Stimulated activated CD4-positive, alpha-beta T cell treated with anti-CD3 and anti-CD28 coated beads, Interleukin-2, amount 100 ng/mL, for 24 hours (primary cell): Measurements from ENCODE around the gene PARP16.
"Not testable (repeated sequence)": the region's sequence is repeated elsewhere in the genome, so short reads cannot be mapped to it uniquely, and the experiment has no call there.

ENCODE experiments used
- DNase-seq, 2 donors: peaks; one replicate each; pipeline ENCODE4 v3.0.0-alpha.2; 2020

PARP16 gene

DNA sequence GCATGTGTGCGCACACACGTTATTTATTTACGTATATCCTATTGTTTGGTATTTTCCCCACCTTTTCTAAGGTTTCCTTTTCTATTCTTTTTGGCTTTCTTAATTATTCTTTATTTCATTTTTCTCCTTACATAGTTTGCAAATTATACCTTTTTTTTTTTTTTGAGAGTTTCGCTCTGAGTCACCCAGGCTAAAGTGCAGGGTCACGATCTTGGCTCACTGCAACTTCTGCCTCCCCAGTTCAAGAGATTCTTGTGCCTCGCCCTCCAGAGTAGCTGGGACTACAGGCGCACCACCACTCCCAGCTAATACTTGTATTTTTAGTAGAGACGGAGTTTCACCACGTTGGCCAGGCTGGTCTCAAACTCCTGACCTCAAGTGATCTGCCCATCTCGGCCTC is 55.4 kb downstream of the PARP16 start:
- DNase-seq, result no peak

DNA sequence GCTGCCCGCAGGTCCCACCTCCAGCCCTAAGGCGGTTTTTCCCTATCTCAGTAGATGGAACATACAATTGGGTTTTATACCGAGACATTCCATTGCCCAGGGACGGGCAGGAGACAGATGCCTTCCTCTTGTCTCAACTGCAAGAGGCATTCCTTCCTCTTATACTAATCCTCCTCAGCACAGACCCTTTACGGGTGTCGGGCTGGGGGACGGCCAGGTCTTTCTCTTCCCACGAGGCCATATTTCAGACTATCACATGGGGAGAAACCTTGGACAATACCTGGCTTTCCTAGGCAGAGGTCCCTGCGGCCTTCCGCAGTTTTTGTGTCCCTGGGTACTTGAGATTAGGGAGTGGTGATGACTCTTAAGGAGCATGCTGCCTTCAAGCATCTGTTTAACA is 59.8 kb downstream of the PARP16 start:
- not testable (repeated sequence) for DNase-seq

DNA sequence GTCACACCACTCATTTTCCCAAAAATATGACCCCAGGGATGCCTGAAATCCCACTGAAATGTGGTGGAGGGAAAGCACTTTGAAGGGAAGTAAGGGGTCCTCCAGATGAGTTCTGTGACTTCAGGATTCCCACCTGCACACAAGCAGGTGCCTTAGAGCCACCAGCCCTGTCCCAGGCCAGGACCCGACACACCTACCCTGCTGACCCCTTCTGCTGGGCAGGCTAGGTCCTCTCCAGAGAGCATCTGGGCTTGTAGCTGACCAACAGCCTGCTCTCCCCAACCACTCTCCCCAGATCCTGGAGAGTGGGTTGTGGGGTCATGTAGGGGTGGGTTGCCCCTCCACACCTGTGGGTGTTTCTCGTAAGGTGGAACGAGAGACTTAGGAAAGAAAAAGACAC is 60.5 kb downstream of the PARP16 start:
- DNase-seq, result no peak

DNA sequence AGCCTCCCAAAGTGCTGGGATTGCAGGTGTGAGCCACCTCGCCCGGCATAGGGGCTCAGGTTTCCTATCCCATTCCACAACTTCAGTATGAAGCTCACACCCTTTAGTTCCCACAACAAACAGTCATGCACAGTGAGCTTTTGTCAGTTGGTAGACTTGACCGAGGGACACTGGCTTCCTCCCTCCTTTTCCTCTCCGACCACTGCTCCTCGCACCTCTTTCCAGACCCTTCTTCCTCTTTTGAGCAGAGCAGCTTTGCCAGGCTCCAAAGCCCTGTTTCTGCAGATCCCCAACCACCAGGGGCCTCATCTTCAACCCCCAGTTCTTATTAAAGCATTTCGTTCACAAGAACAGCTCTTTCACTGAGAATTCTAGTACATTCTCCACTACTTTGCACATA is 62.7 kb downstream of the PARP16 start:
- DNase-seq, result no peak

DNA sequence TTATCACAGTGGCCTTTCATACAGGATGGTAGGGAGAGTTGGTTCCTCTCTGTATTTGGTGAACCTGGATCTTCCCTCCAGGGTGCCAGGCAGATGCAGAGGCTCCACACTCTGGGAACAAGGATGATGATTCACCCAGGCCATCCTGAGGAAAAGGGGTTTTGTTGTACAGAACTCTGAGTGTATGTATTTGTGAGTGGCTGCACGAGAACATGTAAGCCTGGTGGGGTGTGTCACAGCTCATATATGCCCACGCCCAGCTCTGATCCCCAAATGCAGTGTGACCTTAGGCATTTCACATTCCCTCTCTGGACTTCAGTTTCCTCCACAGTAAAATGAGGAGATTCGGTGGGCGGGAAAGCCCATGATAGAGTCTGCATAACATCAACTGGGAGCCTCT is 63.8 kb downstream of the PARP16 start:
- no peak for DNase-seq

DNA sequence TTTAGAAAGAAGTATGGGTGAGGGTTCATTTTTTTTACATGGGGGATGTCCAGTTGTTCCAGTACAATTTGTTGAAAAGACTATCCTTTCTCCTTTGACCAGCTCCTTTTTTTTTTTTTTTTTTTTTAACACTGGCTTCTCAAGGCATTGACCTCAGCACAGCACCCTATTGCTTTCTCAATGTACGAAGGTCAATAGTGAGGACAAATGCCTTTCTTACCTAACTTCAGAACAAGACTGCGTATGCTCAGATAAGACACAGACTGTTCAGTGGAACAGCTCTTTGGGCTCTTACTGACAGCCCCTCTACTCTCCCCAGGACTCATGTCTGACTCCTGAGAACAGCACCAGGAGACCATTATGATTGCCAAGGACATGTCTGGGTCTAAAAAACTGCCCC is 65.0 kb downstream of the PARP16 start:
- DNase-seq, result no peak

DNA sequence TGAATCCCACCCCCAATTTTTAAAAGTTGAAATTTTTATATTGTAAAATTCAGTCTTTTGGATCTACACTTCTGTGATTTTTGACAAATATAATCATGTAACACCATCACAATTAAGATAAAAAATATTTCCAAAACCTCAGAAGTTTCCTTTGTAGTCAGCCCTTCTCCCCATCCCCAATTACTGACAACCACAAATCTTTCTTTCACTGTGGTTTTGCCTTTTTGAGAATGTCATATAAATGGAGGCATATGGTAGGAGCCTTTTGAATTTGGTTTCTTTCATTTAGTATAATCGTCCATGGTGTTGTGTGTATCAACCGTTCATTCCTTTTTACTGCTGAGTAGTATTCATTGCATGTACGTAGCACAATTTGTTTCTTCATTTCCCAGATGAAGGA is 67.5 kb downstream of the PARP16 start:
- no peak for DNase-seq

DNA sequence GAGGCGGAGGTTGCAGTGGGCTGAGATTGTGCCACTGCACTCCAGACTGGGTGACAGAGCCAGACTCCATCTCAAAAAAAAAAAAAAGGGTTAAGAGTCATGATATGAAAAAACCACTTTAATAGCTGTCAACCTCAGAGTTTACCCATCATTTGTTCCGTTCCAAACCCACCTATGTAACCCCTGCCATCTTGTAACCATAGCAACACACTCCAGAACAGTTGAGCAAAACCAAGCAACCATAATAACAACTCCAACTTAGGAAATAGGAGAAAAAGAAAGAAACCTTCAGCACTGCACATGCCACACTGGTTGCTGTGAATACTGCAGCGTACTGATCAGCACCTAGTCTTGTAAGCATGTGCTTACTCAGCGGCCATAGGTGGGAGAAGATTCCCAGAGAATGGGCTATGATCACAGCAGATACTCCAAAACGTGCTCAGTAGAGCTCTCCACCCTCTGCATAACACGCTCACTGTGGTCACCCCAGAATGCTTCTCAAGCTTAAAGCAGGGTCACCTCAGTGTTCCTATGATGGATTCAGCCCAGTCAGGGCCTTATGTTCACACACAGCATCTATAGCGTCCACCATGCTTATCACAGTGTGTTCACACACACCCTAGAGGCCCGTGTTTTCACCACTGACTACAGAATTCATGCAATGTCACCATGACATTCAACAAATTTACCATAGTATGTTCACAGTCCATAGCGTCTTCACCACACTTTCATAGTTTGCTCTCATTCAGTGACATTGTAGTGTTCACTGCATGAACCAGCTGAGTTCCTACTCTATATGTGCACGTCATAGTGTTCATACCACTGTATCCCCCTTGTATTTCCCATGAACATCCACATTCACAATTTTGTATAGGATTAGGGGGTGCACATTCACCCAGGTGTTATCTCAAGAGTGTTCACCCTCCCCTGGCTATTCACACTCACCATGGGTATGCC is 68.9 kb downstream of the PARP16 start:
- no peak for DNase-seq

DNA sequence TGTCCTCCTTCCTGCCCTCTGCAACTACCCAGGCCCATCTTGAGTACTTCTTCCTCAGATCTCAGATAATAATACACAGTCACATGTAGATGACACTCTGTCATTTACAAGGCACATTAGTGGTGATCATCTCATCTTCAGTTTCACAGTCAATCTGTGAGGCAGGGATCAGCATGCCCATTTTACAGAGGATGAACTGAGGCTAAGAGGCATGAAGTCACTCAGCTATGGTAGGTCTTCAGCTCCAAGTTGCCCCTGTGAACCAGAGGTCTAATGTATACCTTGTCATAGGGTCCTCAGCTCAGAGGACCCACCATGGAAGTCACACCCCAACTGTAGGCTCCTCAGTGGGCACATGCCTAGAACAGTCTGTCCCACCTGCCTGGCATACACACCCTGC is 71.2 kb downstream of the PARP16 start:
- no peak for DNase-seq

DNA sequence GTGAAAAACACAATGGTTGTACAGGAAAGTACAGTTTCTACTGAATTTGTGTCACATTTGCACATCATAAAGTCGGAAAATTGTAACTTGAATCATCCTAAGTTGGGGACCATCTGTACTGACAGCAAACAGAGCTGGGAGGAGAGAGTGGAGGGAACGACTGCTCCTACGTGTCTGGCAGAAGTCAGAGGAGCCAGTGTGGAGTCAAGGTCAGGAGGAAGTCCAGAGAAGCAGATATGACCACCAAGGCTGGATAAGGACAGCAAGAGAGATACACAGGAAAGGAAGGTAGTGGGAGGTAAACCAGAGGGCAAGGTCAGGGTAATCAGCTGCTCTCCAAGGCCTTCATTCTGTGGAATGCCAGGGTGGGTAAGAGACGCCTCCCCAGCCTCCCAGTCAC is 72.7 kb downstream of the PARP16 start:
- DNase-seq, result no peak

DNA sequence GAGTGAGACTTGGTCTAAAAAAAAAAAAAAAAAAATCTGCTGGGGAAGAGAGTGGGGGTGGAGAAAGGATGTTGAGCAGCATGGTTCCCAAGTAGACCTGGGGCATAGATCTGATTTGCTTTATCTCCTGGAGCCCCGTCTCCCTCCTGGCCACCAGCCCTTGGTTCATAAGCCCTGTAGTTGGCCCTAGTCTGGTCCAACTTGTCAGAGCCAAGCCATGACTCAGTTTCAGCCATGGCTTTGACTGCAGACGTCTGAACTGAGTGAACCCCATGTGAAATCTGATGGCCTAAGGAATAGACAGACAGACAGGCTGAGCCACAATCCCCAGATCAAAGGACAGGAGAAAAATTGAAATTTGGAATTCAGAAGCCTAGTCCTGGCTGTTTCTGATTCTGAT is 73.4 kb downstream of the PARP16 start:
- DNase-seq, result no peak

DNA sequence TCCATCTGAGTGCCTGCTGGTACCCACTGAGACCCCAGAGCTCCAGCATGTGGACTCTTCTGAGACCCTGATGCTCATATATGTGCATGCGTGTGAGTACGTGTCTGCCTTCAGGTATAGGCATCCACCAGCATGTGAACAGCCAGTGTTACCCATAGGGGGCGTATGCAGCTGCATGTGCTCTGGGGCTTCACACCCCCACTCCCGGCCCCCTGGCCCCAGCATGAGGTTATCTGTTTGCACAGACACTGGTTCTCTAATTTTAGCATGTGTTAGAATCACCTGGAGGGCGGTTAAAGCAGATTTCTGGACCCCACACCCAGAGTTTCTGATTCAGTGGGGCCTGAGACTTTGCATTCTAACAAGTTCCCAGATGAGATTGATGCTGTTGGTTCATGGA is 74.6 kb downstream of the PARP16 start:
- DNase-seq, result peak; percentile 47 to 50

DNA sequence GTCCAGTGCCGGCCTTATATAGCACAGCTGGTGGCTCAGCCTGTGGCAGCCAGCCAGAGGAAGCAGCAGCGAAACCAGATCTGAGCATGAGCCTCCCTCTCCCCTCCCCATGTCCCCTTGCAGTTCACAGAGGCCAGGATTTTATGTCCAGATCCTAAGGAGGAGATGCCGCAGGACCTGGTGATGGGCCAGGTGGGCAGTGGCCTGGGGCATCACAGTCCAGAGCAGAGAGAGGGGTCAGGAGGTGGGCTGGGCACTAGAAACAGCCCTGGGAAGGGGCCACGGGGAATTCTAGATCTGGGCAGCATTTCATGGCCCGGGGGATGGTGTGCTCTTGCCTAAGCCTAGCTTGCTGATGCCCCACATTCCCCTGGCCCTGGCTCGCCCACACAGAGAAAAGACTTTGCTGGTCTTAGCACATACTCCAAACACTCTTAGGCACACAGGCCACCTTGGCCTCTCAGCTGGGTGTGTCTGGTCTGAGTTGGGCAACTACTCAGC is 75.2 kb downstream of the PARP16 start:
- no peak for DNase-seq

DNA sequence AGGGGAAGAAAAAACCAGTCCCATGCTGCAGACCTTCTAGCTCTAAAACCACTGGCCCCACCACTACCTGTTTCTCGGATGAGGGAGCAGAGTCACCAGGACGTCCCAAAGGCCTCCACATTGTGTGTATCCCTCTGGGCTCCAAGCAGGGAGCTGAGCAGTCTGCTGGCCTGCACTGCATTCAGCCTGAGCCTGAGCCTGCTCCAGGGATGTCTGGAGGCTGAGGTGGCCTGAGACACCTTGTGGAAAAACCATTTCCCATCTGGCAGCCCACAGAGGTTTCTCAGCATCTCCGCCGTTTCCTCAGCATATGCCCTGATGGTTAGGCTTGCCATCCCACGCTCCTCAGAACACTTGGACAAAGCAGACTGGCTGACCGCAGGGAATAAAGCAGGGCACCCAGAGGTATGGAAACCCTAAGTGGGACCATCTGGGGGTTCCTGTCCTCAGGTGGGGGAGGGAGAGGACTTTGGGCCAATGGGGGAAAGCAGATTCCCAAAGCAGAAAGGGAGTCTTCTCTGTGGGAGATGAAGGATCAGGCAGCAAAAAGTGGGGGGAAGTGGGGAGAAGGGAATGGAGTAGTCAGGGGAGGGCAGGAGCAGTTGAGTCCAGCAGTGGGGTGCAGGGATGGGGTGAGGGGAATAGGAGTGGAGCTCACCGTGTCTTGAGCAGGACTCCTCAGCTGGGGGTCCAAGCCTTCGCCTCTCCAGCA is 75.8 kb downstream of the PARP16 start, which contains the start of gene CILP:
Gene CILP, minus strand, starts transcription at position 704 of the 712 bp plus-strand sequence. CDS start 1,718 bp downstream, outside the sequence.
- DNase-seq, result no peak

DNA sequence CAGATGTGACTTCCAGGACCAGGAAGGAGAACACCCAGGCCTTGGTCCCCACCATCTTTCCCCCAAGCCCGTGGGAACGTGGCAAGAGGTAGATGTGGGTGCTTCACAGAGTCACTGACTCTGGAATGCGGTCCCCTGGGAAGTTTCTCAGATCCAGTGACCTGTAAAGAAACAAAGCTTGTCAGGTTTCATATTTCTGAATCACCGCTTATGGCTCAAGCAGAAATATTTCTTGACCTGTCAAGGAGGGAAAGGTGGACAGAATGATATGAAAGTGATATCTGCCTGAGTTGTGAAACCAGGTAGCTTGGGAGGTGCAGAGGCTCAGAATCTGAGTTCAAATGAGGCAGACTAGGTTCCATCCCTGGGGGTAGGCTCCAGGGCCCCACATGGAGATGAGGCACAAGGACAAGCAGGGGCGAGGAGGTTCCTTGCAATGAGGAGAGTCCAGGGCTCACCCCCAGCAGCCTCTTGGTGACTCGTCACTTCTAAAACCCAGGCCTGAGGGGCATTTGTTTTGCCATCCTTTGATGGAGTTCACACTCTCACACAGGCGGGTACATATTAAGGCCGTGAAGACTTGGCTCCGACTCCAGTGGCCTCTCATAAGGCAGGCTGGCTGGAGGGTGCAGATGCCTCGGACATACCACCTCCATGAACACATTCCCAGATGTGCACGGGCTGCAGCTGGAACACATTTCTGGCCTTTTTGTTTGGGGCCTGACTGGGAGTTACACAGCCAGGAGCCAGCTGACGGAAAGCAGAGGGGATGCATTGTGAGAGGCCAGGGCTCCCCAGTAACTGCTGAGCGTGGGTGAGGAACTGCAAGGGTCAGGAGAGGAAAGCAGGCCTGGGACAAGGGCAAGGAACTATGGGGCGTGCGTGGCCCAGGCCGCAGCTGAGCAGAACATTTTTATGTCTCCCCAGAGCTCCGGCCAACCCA is 76.7 kb downstream of the PARP16 start:
- no peak for DNase-seq

DNA sequence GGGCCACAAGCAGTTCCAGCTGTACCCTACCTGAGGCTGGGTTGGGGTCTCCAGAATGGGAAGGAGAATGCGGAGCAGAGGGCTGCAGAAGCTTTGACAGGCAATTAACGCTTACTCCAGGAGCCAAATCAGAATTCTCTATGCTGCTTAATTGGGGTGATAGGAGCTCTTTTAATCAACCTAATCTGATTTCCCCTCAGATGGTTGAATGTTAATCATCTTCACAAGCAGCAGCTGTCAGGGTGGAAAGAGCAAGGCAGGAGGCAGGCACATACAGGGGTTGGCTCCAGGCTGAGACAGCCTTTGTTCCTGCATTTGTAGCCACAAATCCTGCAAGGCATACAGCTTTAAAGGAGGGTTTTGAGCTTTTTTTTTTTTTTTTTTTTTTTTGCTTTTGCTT is 78.0 kb downstream of the PARP16 start:
- no peak for DNase-seq
